HG03196 (cell line): ENCODE results near the gene VASH2.
A peak's percentile ranks its signal among the peaks of the same experiment; 100 is the strongest.
"Not testable (repeated sequence)": the region's sequence is repeated elsewhere in the genome, so short reads cannot be mapped to it uniquely, and the experiment has no call there.

Experiments
- ATAC-seq: cut with Tn5 transposase; IDR thresholded peaks from one replicate; pipeline ENCODE4 v1.9.1; 2021; ENCODE audit not compliant: unreplicated experiment

Gene VASH2

DNA sequence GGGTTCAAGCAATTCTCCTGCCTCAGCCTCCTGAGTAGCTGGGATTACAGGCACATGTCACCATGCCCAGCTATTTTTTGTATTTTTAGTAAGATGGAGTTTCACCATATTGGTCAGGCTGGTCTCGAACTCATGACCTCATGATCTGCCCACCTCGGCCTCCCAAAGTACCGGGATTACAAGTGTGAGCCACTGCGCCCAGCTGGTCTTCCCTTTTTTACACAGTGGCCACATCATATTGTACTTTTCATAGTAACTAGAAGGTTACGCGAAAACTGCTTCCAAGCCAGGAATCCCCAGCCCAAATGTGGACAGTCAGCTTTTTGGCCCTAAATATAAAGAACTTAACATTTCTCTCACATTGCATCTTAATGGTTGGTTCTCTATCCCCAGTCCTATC lies 4.2 kb downstream of the VASH2 start:
- ATAC-seq, result no peak

DNA sequence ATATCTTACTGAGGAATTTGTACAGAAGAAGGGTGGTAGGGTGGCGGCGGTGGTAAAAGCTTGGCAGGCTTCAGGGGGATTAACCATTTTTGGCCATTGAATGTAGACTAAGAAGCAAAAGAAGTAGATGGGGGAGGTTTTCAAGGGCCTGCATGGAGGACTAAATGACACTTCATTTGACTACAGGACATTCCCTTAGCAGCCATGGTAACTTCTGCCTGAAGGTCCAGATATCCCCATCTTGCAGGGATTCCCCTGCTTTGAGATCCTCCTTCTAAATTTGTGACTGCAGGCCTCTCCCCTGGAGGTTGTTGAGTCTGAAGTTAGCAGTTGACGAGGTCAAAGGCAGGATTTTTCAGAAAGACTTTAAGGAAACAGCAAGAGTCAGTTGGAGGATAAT lies 4.8 kb downstream of the VASH2 start:
- ATAC-seq, result no peak

DNA sequence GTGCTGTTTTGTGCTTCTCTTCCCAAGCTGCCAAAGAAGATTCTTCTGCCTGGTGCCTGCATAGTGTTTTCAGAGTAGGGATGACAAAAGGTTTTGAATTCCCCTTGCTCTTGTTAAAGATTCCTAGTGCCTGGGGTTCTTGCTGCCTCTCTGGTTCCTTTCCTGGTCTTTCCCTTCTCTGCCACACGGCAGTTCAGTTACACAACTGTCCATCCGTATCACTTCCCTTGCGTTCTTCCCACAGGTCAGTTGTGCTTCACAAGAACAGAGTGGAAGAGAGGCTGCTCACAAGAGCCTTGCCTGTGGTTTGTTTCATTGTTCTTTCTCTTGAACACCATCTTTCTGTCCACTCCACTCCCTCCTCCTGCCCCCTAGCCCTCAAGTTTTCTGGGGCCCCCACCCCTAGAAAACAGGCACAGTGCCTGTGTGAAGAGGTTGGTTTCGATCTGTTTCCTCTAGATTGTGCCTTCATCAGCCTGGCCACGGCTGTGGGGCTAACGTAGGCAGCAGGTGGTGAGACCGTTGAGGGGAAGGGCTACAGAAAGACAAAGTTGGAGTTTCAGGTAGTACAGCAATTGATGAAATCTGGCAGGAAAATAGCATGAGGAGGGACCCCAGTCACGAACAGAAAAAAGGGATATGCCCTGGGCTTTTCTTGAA lies 5.8 kb downstream of the VASH2 start:
- no peak for ATAC-seq

DNA sequence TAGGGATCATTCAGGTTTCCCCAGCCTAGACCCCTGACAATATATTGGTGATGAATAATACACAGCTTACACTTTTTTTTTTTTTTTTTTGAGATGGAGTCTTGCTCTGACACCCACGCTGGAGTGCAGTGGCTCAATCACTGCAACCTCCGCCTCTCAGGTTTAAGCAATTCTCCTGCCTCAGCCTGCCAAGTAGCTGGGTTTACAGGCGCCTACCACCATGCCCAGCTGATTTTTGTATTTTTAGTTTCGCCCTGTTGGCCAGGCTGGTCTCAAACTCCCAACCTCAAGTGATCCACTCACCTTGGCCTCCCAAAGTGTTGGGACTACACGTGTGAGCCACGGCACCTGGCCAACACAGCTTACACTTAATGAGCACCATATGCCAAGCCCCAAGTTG lies 7.2 kb downstream of the VASH2 start:
- ATAC-seq, result no peak

DNA sequence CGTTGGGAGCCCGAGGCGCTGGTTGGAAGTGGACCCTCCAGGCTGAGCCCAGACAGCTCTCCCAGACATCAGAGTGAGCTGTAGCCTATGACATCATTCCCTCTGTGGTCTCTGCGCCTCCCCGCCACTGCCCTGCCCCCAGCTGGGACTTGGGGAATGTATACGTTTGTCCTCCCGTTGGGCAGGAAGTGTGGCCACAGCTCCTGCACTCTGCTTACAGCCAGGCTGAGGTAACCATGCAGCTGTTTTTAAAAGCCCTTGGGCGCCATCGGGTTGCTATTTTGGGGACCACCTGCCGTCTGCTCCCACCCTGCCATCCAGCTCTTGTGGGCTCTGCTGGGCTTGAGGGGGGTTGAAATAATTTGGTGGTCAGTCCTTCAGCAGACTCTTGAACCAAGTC lies 7.8 kb downstream of the VASH2 start:
- ATAC-seq, result peak; percentile 31

DNA sequence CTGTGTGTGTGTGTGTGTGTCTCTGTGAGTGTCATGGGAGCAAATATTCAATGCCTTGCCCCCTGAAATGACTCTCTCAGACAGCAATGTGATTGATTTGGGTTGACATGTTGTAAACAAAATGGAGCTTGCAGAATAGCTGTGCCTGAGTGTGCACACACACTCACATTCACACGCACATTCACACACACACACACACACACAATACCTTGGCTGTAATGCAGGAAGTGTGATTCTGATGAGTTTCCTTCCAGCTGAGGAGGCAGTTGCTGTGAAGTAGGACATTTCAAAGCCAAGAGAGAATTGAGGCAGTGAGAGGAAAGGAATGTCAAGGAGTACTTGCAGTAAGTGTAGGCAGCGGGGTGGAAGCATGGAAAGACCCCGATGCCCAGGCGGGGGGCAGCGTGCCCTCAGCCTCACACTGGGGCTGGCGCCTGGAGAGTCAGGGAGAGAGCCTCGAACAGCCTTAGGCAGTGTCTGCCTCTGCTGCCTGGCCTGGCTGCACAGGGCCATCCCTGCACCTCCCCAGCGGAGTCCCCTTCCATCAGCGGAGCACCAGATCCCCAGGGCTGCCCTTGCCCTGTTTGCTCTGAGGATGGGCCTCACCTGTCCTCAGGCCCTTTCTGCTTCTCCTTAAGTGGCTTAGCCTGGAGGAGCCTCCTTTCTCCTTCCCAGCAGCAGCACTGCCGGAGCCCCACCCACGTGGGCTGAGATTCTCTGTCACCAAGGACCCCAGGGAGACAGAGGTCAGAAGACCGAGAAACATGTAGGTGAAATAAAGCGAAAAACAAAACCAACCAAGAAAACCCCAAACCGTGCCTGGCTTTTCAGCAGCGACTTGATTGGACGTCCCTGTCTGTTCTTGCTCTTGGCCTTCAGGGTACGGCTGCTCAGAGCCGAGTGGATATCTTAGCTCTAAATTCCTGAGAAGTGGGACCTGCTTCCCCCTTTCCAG lies 9.2 kb downstream of the VASH2 start:
- ATAC-seq, result peak; percentile 69

DNA sequence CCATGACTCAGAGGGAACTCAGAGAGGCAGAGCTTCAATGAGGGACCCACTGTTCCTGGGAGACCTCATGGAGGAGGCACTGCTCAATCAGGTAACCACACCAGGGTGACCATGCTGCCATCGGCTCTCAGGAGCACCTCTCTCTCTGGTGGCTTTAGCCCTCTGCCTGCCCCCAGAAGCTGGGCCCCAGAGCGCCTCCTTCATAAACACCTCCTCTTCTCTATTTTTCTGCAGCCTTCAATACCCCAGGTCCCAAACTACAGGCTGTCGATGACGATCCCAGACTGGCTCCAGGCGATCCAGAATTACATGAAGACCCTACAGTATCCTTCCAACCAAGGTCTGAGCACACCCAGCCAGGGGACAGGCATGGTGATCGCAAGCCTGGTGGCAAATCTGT lies 10.6 kb downstream of the VASH2 start:
- ATAC-seq, result no peak

DNA sequence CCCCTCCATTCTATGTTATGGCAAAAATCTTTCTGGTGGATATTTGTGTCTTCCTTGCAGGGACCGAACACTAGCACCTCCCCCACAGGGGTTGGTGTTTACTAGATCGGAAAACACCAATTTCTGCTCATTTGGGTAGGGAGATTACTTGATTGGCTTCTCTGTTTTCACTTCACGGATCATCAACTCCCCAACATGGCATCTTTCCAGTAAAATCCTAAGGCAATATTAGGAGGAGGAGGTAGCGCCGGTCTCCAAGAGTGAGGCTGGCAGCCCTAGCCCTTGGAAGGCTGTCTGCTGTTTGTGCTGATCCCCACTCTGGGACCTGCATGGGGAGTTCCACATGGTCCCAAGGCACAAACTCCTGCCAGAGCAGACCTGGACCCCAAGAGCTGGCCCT lies 12.2 kb downstream of the VASH2 start:
- no peak for ATAC-seq

DNA sequence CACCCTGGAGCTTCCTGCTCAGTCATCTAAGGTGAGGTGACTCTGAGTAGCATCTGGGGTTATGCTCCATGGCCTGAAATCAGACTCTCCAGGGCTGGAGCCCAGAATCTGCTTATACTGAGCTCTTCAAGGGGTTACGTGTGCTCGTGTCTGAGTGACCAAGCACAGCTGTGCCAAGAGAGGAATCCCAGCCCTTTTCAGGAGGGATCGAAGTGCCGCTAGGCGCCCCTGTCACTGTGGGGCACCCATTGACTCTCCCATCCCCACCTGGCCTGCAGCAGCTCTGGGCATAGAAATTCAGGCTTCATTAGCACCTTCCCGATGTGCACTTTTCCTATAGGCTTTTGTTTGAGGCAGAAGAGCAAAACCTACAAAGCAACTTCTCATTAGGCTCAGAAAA lies 13.8 kb downstream of the VASH2 start:
- no peak for ATAC-seq

DNA sequence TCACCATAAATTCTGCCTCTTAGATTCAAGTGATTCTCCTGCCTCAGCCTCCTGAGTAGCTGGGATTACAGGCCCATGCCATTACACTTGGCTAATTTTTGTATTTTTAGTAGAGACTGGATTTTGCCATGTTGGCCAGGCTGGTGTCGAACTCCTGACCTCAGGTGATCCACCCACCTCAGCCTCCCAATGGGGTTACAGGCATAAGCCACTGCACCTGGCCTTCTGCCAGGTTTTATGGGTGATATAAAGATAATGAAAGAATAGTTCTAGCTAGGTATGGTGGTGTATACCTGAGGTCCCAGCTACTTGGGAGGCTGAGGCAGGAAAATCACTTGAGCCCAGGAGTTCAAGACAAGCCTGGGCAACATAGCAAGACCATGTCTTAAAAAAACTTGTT lies 14.7 kb downstream of the VASH2 start:
- ATAC-seq, result not testable (repeated sequence)

DNA sequence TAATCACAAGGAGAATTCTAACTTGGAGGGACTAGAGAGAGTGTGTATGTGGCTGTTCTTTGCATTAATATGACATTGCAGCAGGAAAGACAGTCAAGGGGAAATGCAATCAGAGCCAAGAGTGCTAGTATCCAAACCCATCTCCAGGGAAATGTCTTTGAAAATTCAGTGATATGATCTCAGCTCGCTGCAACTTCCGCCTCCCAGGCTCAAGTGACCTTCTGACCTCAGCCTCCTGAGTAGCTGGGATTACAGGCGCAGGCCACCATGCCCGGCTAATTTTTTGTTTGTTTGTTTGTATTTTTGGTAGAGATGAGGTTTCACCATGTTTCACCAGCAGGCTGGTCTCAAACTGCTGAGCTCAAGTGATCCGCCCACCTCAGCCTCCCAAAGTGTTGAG lies 16.3 kb downstream of the VASH2 start:
- no peak for ATAC-seq

DNA sequence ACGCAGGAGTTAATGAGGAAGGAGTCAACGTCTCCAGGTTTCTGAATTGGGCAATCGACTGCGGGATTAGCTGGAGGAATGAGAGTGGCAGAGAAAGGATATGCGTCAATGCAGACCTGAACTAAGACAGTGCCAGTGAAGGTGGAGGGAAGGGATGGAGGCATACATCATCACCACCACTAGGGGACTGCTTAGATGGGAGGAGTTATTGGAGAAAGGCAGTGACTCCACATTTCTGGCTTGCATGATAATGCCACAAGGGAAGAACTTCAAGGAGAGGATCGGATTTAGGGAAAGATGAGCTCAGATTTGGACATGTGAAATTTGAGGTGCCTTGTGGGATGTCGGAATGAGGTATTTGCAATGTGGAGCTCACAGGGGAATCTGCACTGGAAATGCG lies 17.5 kb downstream of the VASH2 start:
- no peak for ATAC-seq

DNA sequence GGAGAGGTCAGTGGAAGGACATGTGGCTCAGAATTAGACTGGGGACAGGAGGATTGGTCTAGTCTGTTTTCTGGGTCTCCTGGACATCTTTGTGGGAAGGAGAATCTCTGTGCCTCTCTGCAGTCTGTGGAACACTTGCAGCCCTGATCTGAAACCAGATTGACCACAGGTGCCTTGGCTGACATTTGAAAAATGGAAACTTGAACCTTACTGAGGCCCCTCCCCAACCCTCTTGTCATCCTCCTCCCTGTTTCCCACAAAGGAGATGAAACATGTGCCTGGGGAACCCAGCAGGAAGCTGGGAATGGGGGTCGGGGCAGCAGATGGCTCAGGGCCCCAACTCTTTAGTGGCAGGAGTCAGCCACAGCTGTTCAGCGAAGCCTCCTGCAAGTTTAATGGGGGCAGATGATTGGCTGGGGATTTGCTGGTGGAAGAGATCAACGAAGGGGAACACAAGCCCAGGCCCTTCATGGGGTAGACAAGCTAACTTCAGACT lies 18.1 kb downstream of the VASH2 start:
- no peak for ATAC-seq

DNA sequence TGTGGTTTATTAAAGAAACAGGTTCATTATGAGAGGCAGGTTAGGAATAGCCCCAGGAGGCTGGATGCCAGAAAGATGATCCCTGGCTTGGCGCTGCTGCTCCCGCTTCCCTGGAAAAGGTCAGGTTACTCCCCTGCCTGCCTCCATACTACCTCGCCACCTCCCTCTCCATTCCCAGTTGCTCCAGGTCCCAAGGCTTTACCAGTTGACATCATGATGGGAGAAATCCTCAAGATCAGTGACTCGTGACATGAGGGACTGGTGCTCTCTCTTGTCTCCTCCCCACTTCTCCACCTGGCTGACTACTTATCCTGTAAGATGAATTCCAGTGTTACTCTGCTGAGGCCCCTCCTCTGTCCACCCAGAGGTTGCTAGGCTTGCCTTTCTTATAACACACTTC lies 19.7 kb downstream of the VASH2 start:
- ATAC-seq, result no peak

DNA sequence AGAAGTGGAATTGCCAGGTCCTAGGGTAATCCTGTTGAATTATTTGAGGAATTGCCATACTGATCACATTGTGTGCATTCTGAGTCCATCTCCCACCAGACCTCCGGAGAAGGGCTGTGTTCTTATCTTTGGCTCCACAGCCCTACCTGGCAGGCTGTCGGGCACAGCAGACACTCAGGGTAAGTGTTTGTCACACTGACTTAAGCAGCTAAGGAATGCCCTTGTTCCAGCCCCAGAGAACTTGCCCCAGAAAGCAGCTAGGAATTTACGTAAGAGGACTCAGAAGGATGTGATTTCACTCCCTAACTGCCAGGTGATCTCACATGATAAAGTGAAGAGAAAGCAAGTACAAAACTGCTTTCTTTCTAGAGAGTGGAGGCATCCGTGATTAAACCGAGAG lies 21.0 kb downstream of the VASH2 start:
- no peak for ATAC-seq

DNA sequence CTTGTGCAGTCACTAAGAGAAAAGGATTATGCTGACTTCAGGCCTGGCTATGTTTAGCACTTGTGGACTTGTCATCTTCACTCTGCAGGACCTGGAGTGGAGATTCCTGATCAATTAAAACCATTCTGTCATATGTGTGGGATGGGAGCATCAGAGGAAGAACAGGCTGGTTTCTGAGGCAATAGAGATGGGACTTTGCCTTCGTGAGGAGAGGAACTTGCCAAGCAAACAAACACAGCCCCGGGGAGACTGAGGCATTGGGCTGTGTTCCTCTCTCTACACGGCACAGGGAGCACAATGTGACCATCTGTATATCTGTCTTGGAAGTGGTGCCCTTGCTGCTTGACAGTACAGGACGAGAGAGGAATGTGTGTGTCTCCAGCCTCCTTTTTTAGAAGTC lies 23.1 kb downstream of the VASH2 start:
- no peak for ATAC-seq

DNA sequence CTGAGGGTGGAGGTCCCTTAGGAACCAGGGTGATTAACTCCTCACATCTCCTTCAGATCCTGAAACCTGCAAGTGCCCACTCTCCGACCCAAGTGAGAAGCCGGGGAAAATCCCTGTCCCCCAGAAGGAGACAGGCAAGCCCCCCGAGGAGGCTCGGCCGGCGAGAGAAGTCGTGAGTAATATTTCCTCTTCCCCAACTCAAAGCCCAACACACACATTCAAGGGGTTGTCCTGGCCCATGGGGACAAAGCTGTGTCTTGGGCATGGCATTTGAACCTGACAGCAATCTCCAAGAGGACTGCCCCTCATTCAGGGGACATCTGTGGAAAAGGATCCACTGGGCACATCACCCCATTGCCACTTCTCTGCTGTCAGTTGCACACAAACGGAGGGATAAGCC lies 23.6 kb downstream of the VASH2 start:
- ATAC-seq, result no peak

DNA sequence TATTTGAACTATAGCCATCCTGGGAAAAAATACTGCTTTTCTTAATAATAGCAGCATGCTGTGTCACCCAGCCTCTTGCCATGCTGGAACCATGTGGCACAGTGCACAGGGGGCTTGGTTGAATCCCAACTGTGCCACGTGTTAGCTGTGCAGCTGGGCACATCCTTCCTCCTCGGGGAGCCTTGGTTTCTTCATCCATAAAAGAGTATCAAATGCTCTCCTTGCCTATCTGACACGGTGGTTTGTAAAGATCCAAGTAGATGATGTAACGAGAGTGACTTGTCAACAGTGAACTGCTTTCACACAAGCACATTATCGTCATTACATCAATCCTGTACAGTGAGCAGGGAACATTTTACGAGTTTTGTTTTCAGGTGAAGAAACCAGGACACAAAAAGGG lies 24.4 kb downstream of the VASH2 start:
- no peak for ATAC-seq

DNA sequence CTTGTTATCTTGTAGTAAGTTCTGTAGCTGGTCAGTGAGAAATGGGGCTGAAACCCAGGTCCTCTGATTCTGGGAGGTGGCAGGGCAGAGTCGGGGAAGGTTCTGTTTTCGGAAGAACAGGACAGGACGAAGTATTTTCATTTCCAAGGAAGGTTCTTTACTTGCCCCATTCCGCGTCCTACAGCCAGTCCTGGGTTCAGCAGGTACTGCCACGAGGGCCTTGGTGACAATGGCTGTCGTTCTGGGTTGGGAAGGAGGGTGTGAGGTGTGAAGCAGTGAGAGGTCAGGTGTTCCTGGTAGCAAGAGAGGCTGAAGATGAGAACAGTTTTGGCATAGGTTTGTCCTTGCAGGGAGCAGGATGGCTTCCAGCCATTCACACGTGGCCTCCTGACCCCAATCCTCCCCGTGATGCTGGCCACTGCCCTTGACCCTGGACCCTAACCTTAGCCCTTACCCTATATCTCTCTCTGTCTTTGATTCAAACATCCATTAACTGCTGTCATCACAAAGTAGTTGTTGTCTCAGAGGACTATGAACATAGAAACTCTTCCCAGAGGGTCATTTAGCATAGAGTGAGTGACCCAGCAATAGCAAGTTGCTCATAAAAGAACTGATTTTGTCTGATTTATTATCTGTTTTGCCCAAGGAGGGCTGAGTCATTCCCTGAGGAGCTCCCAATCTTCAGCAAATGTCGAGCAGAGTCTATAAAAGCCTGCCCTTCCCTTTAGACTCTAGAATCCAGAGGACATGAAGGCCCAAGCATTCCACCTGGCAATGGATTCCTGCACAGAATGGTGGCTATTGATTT lies 25.0 kb downstream of the VASH2 start:
- no peak for ATAC-seq

DNA sequence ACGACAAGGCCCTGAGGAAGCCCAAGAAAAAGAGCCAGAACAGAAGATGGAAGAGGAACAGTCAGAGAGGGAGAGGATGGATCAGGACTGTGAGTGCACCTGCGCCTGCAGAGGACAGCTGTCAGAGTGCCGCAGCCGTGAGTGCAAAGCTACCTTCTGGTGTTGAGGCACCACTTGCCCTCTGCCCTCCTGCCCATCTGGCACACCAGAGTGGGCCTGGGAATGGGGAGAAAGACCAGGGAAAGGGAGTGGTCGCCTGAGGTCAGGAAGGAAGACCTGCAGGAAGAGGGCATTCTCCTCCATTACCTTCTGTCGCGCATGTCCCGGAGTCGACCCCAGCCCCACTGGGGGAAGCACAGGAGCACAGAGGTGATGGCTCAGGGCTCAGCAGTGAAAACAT lies 26.2 kb downstream of the VASH2 start:
- no peak for ATAC-seq
